Esophagus muscularis mucosa (tissue), 4 donors: ENCODE results near the gene GRK5. TPM values are rescaled to one million over a fixed set of nuclear protein-coding genes. Genes with fewer than 3 reads are reported as not detected.

Experiments
- DNase-seq: peaks from one replicate; pipeline ENCODE4 v3.0.0-alpha.2; 2017; ENCODE audit errors: extremely low spot score
- H3K27ac ChIP-seq, 4 donors: fragments of 200-600 bp; sonication (generic); replicated peaks in 1 of 4; 1 replicate in 3 of 4; 2 replicates in 1 of 4; pipeline ENCODE4 v1.5.1; 2016 to 2019; ENCODE audit warnings: mild to moderate bottlenecking in 1 of 4
- H3K27me3 ChIP-seq, 4 donors: fragments of 200-600 bp; sonication (generic); one replicate each; pipeline versions ENCODE4 v1.5.1 to v1.6.0; 2016 to 2019
- H3K36me3 ChIP-seq, 4 donors: fragments of 200-600 bp; sonication (generic); one replicate each; pipeline ENCODE4 v1.5.1; 2016 to 2019
- H3K4me1 ChIP-seq, 4 donors: fragments of 200-600 bp; sonication (generic); one replicate each; pipeline ENCODE4 v1.5.1; 2016 to 2019
- H3K4me3 ChIP-seq, 4 donors: fragments of 200-600 bp; sonication (generic); 1 replicate in 2 of 4; 2 replicates in 2 of 4; pipeline ENCODE4 v1.5.1; 2016 to 2019; ENCODE audit warnings: mild to moderate bottlenecking in 4 of 4, moderate library complexity in 1 of 4
- H3K9me3 ChIP-seq, 4 donors: fragments of 200-600 bp; sonication (generic); 1 replicate in 3 of 4; 2 replicates in 1 of 4; pipeline ENCODE4 v1.5.1; 2016 to 2019
- EP300 ChIP-seq: sonication (generic); formaldehyde crosslinking; IDR thresholded peaks from one replicate; pipeline ENCODE4 v1.6.1; 2017; ENCODE audit warnings: antibody characterized with exemption
- POLR2A ChIP-seq: fragments of 450-650 bp; IDR thresholded peaks from one replicate; pipeline ENCODE4 v1.6.1; 2017; ENCODE audit warnings: antibody characterized with exemption, moderate library complexity, mild to moderate bottlenecking, low read depth
- POLR2AphosphoS5 ChIP-seq, 2 donors: sonication (generic); formaldehyde crosslinking; IDR thresholded peaks; one replicate each; pipeline ENCODE4 v1.6.1; 2017; ENCODE audit warnings: antibody characterized with exemption in 2 of 2
- WGBS: methylation state at CpG from one replicate; pipeline ENCODE4 v1.1.5; 2018; 5-methylcytosine and 5-hydroxymethylcytosine counted together
- intact Hi-C: fragments of 100-400 bp; cut with DNase I; formaldehyde crosslinking; loops from one replicate; pipeline ENCODE4 v1.15.1; 2023
- total RNA-seq, 4 donors: library from RNA; depleted of rRNA; stranded (reverse); fragments of >200 nt; gene quantifications; one replicate each; pipeline versions ENCODE4 v1.1.0 to v1.2.1, GENCODE V29; 2016
- TF ChIP-seq, protein P1 (sequence below), 3 experiments: fragments of 200-600 bp in 2 of 3; fragments of 450-650 bp in 1 of 3; sonication (generic) in 2 of 3; IDR thresholded peaks; one replicate each; pipeline ENCODE4 v1.5.1; 2017 to 2019; ENCODE audit warnings: antibody characterized with exemption in 3 of 3, mild to moderate bottlenecking in 2 of 3, moderate library complexity in 1 of 3

The GRK5 gene
- total RNA-seq, 4 donors from 2014 or later: 39.6 to 64.4 (median 50.7) TPM

DNA sequence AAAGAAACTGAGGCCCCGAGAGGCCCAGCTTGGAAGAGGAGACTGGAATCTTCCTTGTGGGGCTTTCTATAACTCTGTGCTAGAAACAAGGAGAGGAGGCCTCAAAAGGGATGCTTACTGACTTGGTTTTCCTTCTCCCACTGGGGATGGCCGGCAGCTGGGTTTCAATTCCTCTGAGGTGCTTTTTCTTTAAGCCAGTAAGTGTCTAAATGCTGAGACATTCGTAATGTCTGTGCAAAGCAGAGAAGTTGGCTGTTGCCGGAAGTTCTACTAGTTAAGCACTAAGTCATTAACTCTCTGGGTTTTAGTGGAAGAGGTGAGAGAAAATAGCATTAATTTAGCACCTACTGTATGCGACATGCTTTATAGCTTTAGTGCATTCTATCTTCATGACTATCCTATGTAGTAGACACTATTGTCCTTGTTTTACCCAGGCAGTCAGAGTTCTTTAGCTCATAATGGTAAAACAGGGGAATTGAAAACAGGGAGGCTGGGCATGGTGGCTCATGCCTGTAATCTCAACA is 199.9 kb downstream of the GRK5 start:
- 83% methylated on average over 5 of the region's 5 CpGs for WGBS
- Histone ChIP-seq H3K4me3 (no peak overlapping the region), H3K27ac (peak overlapping the region; percentile 47 to 67 (median 52)), H3K4me1 (peaks cover 44 to 60% (median 56%) of the 10 kb centered on the region in 4 donors), H3K36me3 (peaks cover 0 to 5% (median 0%) of the 10 kb centered on the region in 4 donors), H3K9me3 (no peaks in the 10 kb centered on the region), H3K27me3 (no peaks in the 10 kb centered on the region)
- intact Hi-C loops: no loop called here
- TF ChIP-seq POLR2AphosphoS5 (IDR thresholded peaks at IDR 0.05): no peak
- TF ChIP-seq, protein P1, sequence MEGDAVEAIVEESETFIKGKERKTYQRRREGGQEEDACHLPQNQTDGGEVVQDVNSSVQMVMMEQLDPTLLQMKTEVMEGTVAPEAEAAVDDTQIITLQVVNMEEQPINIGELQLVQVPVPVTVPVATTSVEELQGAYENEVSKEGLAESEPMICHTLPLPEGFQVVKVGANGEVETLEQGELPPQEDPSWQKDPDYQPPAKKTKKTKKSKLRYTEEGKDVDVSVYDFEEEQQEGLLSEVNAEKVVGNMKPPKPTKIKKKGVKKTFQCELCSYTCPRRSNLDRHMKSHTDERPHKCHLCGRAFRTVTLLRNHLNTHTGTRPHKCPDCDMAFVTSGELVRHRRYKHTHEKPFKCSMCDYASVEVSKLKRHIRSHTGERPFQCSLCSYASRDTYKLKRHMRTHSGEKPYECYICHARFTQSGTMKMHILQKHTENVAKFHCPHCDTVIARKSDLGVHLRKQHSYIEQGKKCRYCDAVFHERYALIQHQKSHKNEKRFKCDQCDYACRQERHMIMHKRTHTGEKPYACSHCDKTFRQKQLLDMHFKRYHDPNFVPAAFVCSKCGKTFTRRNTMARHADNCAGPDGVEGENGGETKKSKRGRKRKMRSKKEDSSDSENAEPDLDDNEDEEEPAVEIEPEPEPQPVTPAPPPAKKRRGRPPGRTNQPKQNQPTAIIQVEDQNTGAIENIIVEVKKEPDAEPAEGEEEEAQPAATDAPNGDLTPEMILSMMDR (IDR thresholded peaks at IDR 0.05): no peak
- TF ChIP-seq POLR2A: no peak
- no peak for TF ChIP-seq EP300
- DNase-seq: no peak

DNA sequence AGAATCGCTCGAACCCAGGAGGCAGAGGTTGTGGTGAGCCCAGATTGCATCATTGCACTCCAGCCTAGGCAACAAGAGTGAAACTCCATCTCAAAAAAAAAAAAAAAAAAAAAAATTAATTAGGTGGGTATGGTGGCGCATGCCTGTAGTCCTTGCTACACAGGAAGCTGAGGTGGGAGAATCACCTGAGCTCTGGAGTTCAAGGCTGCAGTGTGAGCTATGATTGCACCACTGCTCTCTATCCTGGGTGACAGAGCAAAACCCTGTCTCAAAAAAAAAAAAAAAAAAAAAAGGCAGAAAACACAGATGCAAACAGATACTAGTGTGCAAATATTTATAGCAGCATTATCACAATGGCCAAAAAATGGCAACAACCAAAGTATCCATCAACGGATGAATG is 200.7 kb downstream of the GRK5 start:
- 85% methylated on average over 4 of the region's 4 CpGs for WGBS
- no peaks in the 10 kb centered on the region for H3K9me3 ChIP-seq
- peaks cover 49 to 66% (median 60%) of the 10 kb centered on the region in 4 donors for H3K4me1 ChIP-seq
- TF ChIP-seq, protein P1 (IDR thresholded peaks at IDR 0.05): no peak
- TF ChIP-seq EP300: no peak
- no peak for TF ChIP-seq POLR2AphosphoS5 (IDR thresholded peaks at IDR 0.05)
- TF ChIP-seq POLR2A: no peak
- intact Hi-C loops: no loop called here
- no peak for DNase-seq
- H3K36me3 ChIP-seq: peaks cover 0 to 5% (median 0%) of the 10 kb centered on the region in 4 donors
- H3K4me3 ChIP-seq: no peak overlapping the region
- peak overlapping the region in 3 of 4 donors; percentile 65 to 72 (median 67) for H3K27ac ChIP-seq
- H3K27me3 ChIP-seq: no peaks in the 10 kb centered on the region

DNA sequence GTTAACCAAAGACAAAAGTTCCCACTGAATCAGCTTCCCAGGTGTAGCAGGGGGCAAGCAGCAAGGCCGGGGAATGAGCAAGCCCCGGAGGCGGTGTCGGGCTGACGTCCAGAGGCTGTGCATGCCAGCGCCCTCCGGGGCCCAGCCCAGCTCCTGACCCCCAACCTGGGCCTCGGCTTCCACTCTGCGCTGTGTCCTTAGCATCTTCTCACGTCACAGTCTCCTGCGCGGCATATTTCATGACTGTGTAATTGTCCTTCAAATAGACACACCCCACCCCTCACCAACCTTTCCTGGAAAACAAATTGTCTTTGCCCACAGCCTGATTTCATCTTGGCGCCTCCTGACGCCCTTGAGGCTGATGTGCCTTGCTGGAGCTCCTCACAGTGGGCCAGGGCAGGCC is 201.6 kb downstream of the GRK5 start:
- DNase-seq: no peak
- TF ChIP-seq POLR2A (no peak), POLR2AphosphoS5 (IDR thresholded peaks at IDR 0.05) (no peak), EP300 (no peak)
- TF ChIP-seq, protein P1 (IDR thresholded peaks at IDR 0.05): no peak
- 86% methylated on average over 14 of the region's 14 CpGs for WGBS
- H3K4me3 ChIP-seq: no peak overlapping the region
- intact Hi-C loops: no loop called here
- no peaks in the 10 kb centered on the region for H3K27me3 ChIP-seq
- peaks cover 58 to 75% (median 69%) of the 10 kb centered on the region in 4 donors for H3K4me1 ChIP-seq
- peak overlapping the region; percentile 65 to 78 (median 69) for H3K27ac ChIP-seq
- H3K36me3 ChIP-seq: peaks cover 0 to 5% (median 0%) of the 10 kb centered on the region in 4 donors
- H3K9me3 ChIP-seq: no peaks in the 10 kb centered on the region

DNA sequence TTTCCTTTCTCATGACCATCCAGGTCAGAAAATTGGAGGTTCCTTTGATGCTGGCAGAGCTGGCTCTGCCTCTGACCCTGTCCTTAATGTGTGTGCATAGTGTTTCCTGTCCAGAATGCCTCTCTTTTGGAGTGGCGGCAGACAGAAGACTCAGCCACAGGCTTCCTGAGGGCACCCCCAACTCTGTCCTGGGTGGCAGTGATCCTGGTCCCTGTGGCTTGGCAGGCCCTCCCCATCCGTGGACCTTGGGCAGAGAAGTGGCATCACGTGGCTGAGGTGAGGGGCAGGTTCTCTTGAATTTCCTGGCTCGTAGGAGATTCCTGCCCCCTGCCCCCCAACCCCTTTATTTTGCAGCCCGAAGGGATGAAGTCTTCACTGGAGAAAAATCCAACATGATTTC is 202.0 kb downstream of the GRK5 start:
- intact Hi-C loops: no loop called here
- Histone ChIP-seq H3K4me3 (no peak overlapping the region), H3K36me3 (peaks cover 0 to 5% (median 0%) of the 10 kb centered on the region in 4 donors), H3K27ac (peak overlapping the region; percentile 65 to 78 (median 69)), H3K9me3 (no peaks in the 10 kb centered on the region), H3K4me1 (peaks cover 62 to 78% (median 73%) of the 10 kb centered on the region in 4 donors), H3K27me3 (no peaks in the 10 kb centered on the region)
- TF ChIP-seq, protein P1 (IDR thresholded peaks at IDR 0.05): no peak
- no peak for TF ChIP-seq POLR2A
- TF ChIP-seq POLR2AphosphoS5 (IDR thresholded peaks at IDR 0.05): no peak
- TF ChIP-seq EP300: no peak
- 88% methylated on average over 3 of the region's 5 CpGs for WGBS
- DNase-seq: no peak

DNA sequence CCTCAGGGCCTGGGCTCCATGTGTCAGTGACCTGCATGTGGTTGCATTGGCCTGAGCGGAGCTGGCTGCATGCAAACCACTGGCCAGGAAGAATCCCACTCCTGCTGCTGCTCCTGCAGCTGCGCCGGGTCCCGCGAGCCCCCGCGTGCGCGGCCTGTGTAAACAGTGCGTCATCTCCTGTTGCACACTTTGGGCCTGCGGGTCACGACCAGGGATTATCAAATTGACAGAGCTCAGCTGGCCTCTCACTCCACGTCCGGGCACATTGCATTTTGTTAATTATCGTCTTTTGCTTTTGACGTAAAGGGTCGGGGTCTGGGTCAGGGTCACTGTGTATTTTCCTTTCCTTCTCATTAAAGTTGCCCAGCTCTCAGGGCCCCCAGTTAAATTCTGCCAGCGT is 202.5 kb downstream of the GRK5 start:
- 86% methylated on average over 17 of the region's 18 CpGs for WGBS
- Histone ChIP-seq H3K27ac (peak overlapping the region; percentile 66 to 78 (median 72)), H3K36me3 (peaks cover 0 to 5% (median 0%) of the 10 kb centered on the region in 4 donors), H3K27me3 (no peaks in the 10 kb centered on the region), H3K4me3 (no peak overlapping the region), H3K4me1 (peaks cover 68 to 78% (median 73%) of the 10 kb centered on the region in 4 donors), H3K9me3 (no peaks in the 10 kb centered on the region)
- TF ChIP-seq POLR2A (no peak), POLR2AphosphoS5 (IDR thresholded peaks at IDR 0.05) (peak; percentile 68 to 75)
- DNase-seq: no peak
- intact Hi-C loops: no loop called here
